Thyroid gland (tissue), 4 donors: ENCODE results near the gene TM9SF3. TPM values are rescaled to one million over a fixed set of nuclear protein-coding genes. Genes with fewer than 3 reads are reported as not detected.

Source experiments
- DNase-seq, 2 donors: peaks; one replicate each; pipeline ENCODE4 v3.0.0-alpha.2; 2019
- H3K27ac ChIP-seq, 3 donors: fragments of 200-600 bp; sonication (generic); 1 replicate in 2 of 3; 2 replicates in 1 of 3; pipeline ENCODE4 v1.5.1; 2016 to 2019; ENCODE audit warnings: mild to moderate bottlenecking in 1 of 3, moderate library complexity in 1 of 3
- H3K27me3 ChIP-seq: fragments of 200-600 bp; sonication (generic); one replicate; pipeline ENCODE4 v1.5.1; 2019
- H3K36me3 ChIP-seq, 2 donors: fragments of 200-600 bp; sonication (generic); one replicate each; pipeline ENCODE4 v1.5.1; 2016 to 2019
- H3K4me1 ChIP-seq, 2 donors: fragments of 200-600 bp; sonication (generic); one replicate each; pipeline ENCODE4 v1.5.1; 2017 to 2019
- H3K4me3 ChIP-seq, 3 donors: fragments of 200-600 bp; sonication (generic); replicated peaks in 1 of 3; 1 replicate in 2 of 3; 2 replicates in 1 of 3; pipeline ENCODE4 v1.5.1; 2016; ENCODE audit warnings: mild to moderate bottlenecking in 1 of 3
- H3K9me3 ChIP-seq: fragments of 200-600 bp; sonication (generic); one replicate; pipeline ENCODE4 v1.5.1; 2017
- POLR2A ChIP-seq, 2 donors: fragments of 450-650 bp; IDR thresholded peaks; one replicate each; pipeline ENCODE4 v1.6.1; 2017; ENCODE audit warnings: antibody characterized with exemption in 2 of 2, mild to moderate bottlenecking in 2 of 2, moderate library complexity in 1 of 2
- WGBS, 2 donors: methylation state at CpG; one replicate each; pipeline ENCODE4 v1.1.5; 2017; 5-methylcytosine and 5-hydroxymethylcytosine counted together
- intact Hi-C: fragments of 100-400 bp; cut with DNase I; formaldehyde crosslinking; loops from one replicate; pipeline ENCODE4 v1.15.1; 2023
- total RNA-seq, 4 donors: library from RNA; depleted of rRNA; stranded (reverse); fragments of >200 nt; gene quantifications; one replicate each; pipeline ENCODE4 v1.2.3, GENCODE V29; 2016
- TF ChIP-seq, protein P1 (sequence below), 6 experiments: fragments of 200-600 bp in 3 of 6; fragments of 450-650 bp in 3 of 6; sonication (generic) in 3 of 6; IDR thresholded peaks; one replicate each; pipeline ENCODE4 v1.5.1; 2016 to 2019; ENCODE audit warnings: antibody characterized with exemption in 6 of 6, mild to moderate bottlenecking in 2 of 6, inconsistent platforms in 1 of 6, moderate library complexity in 1 of 6

Gene TM9SF3
- total RNA-seq, 4 donors from 2014 or later = 119 to 205 (median 151) TPM

DNA sequence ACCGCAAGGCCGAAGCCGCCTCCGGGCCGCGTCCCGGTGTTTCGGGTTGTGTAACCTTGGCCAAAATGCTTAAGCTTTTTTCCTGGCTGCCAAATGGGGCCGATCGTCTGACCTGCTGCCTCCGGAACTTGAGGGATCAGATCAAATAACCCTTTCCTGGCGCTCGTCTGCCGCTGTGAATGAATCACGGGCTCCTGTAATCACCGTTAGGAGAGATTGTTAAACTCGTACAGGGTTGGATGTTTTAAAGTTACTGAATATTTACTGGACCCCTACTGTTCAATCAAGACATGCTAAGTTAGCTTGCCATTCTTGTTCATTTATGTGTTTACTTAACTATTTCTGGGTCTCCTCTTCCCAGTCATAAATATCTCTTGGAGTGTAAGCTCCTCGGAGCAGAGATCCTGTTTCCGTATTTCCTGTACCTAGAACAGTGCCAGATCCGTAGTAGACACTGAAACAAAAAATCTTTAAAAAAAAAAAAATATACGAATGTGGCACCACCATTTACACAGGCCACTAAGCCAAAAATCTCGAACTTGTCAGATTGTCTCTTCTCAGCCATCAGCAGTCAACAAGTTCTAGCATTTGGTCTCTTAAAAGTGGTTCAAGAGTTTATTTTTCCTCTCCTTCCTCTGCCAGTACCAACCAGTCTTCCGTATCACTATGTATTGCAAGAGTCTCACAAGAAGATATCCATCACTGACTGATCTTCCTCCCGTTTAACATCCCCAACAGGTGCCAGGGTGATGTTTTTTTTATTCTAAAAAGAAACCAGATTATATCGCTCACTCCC lies 650 bp upstream of the TM9SF3 start:
- no peaks in the 10 kb centered on the region for H3K36me3 ChIP-seq
- peak overlapping the region; percentile 58 to 80 (median 78) for H3K4me3 ChIP-seq
- peaks cover 30 to 31% of the 10 kb centered on the region in 2 donors for H3K4me1 ChIP-seq
- H3K27ac ChIP-seq = peak overlapping the region; percentile 96 to 99 (median 97)
- intact Hi-C loops = no loop called here
- no peaks in the 10 kb centered on the region for H3K9me3 ChIP-seq
- WGBS, 2 donors = 5 to 6% methylated on average over 17 to 21 of the region's 25 CpGs
- TF ChIP-seq, protein P1, sequence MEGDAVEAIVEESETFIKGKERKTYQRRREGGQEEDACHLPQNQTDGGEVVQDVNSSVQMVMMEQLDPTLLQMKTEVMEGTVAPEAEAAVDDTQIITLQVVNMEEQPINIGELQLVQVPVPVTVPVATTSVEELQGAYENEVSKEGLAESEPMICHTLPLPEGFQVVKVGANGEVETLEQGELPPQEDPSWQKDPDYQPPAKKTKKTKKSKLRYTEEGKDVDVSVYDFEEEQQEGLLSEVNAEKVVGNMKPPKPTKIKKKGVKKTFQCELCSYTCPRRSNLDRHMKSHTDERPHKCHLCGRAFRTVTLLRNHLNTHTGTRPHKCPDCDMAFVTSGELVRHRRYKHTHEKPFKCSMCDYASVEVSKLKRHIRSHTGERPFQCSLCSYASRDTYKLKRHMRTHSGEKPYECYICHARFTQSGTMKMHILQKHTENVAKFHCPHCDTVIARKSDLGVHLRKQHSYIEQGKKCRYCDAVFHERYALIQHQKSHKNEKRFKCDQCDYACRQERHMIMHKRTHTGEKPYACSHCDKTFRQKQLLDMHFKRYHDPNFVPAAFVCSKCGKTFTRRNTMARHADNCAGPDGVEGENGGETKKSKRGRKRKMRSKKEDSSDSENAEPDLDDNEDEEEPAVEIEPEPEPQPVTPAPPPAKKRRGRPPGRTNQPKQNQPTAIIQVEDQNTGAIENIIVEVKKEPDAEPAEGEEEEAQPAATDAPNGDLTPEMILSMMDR (IDR thresholded peaks at IDR 0.05) = no peak
- TF ChIP-seq POLR2A (IDR thresholded peaks at IDR 0.05) = peak in 1 of 2 donors; percentile 19
- no peaks in the 10 kb centered on the region for H3K27me3 ChIP-seq
- peak; percentile 59 to 61 for DNase-seq

DNA sequence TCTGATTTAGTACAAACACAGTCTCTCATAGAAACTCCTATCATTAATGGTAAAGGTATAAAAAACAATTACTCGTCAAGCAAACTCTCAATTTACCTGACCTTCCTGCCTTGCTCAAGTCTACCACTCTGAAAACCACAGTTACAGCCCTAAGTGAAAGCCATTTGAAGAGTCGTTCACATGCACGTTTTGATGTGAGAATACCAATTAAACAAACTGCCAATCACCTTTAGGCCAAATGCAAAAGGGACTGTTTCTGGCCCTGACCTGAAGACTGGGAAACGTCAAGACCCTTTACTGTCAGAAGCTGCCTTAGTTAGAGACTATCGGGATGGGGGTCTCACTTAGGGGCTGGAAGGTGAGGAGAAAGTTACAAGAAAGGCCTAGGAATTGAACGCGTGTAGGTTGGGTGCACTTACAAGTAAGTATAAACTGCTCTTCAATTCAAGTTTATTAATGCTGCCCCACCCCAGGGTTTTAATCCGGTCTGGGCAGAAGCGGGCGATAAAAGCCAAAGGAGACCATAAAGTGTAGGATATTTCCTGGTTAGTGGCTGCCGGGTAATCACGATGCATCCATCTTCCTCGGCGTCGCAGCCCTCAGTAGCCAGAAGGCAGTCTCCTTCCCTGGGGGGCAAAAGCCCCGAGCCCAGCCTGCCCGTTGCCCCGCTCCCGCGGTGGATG lies 935 bp downstream of the TM9SF3 start:
- Histone ChIP-seq H3K27ac (peak overlapping the region; percentile 96 to 99 (median 97)), H3K9me3 (no peaks in the 10 kb centered on the region), H3K4me1 (peaks cover 44 to 45% of the 10 kb centered on the region in 2 donors), H3K27me3 (no peaks in the 10 kb centered on the region), H3K36me3 (no peaks in the 10 kb centered on the region), H3K4me3 (peak overlapping the region; percentile 58 to 81 (median 78))
- intact Hi-C loops = no loop called here
- WGBS, 2 donors = 1 to 2% methylated on average over 10 to 18 of the region's 20 CpGs
- no peak for DNase-seq
- TF ChIP-seq POLR2A (IDR thresholded peaks at IDR 0.05) = no peak
- TF ChIP-seq, protein P1 (IDR thresholded peaks at IDR 0.05) = no peak

DNA sequence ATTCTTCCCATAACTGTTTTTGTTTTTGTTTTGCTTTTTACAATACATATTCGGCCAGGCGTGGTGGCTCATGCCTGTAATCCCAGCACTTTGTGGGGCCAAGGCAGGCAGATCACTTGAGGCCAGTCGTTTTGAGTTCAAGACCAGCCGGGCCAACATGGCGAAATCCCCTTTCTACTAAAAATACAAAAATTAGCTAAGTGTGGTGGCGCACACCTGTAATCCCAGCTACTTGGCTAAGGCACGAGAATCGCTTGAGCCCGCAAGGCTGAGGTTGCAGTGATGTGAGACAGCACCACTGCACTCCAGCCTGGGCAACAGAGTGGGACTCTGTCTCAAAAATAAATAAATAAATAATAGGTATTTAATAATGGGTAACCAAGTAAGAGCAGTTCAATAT lies 2.3 kb downstream of the TM9SF3 start:
- Histone ChIP-seq H3K4me3 (no peak overlapping the region), H3K9me3 (no peaks in the 10 kb centered on the region), H3K36me3 (no peaks in the 10 kb centered on the region), H3K27ac (no peak overlapping the region), H3K4me1 (peaks cover 56 to 57% of the 10 kb centered on the region in 2 donors), H3K27me3 (no peaks in the 10 kb centered on the region)
- no peak for DNase-seq
- intact Hi-C loops = no loop called here
- no peak for TF ChIP-seq POLR2A (IDR thresholded peaks at IDR 0.05)
- TF ChIP-seq, protein P1 (IDR thresholded peaks at IDR 0.05) = no peak
- WGBS, 2 donors = 82 to 93% methylated on average over 9 of the region's 9 CpGs

DNA sequence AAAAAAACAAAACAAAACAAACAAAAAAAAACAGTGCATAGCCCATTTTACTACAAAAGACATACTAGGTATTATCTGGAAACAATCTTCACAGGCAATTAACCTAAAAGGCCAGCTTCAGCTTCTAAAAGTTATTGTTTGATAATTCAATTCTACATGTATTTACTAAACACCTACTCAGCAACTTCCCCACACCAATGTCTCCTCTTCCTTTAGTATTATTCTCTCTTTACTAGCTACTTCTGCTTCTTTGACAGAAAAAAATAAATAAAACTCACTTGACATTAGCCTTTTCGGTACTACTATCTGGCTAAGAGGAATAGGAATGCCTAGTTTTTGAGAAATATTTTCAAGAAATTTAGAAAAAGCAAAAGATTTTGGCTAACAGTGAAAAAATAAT lies 2.8 kb downstream of the TM9SF3 start:
- intact Hi-C loops = no loop called here
- no peaks in the 10 kb centered on the region for H3K9me3 ChIP-seq
- no peak overlapping the region for H3K27ac ChIP-seq
- DNase-seq = no peak
- H3K4me1 ChIP-seq = peaks cover 58 to 61% of the 10 kb centered on the region in 2 donors
- WGBS, 2 donors = 81 to 83% methylated on average over 1 of the region's 1 CpG
- no peaks in the 10 kb centered on the region for H3K27me3 ChIP-seq
- TF ChIP-seq POLR2A (IDR thresholded peaks at IDR 0.05) = no peak
- TF ChIP-seq, protein P1 (IDR thresholded peaks at IDR 0.05) = no peak
- no peaks in the 10 kb centered on the region for H3K36me3 ChIP-seq
- no peak overlapping the region for H3K4me3 ChIP-seq

DNA sequence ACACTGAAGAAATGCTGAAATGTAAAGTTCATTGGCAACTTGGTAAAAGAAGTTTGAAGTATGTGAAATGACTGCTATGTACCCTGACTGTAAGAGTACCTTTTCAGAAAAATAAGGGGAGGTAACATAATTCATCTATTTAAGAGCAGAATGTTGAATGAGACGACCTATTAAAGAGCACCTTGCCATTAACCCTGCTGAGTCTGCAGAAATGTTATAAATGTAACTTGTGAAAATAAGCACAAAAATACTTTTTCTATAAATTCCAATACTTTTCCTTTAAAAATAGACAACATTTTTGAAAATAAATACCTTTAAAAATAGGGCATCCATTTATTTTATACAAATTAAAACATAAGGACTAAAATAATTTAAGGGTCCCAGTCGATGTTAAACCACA lies 7.7 kb downstream of the TM9SF3 start:
- H3K9me3 ChIP-seq = no peaks in the 10 kb centered on the region
- H3K36me3 ChIP-seq = peaks cover 0 to 6% of the 10 kb centered on the region in 2 donors
- H3K27me3 ChIP-seq = no peaks in the 10 kb centered on the region
- intact Hi-C loops = no loop called here
- 80 to 82% methylated on average over 2 of the region's 2 CpGs for WGBS, 2 donors
- no peak overlapping the region for H3K4me3 ChIP-seq
- peaks cover 41 to 42% of the 10 kb centered on the region in 2 donors for H3K4me1 ChIP-seq
- TF ChIP-seq, protein P1 (IDR thresholded peaks at IDR 0.05) = no peak
- TF ChIP-seq POLR2A (IDR thresholded peaks at IDR 0.05) = no peak
- no peak for DNase-seq
- H3K27ac ChIP-seq = no peak overlapping the region
